ENCODE measurements around the gene MUC5AC.
"Not testable (repeated sequence)": the region's sequence is repeated elsewhere in the genome, so short reads cannot be mapped to it uniquely, and the experiment has no call there.

Gene MUC5AC

GRCh38 chr11:1162491-1163311, 4.9 kb downstream of the MUC5AC start:
- DNase-seq: no peak

- DNase-seq: no peak
Observed at GRCh38 chr11:1163321-1163910, 5.7 kb downstream of the MUC5AC start.

GRCh38 chr11:1163911-1164735, 6.4 kb downstream of the MUC5AC start:
- no peak for DNase-seq

- DNase-seq: not testable (repeated sequence)
Observed at GRCh38 chr11:1164779-1165255, 7.1 kb downstream of the MUC5AC start.

- DNase-seq: no peak
Observed at GRCh38 chr11:1165256-1166041, 7.7 kb downstream of the MUC5AC start.

GRCh38 chr11:1167256-1167655, 9.5 kb downstream of the MUC5AC start:
- DNase-seq: no peak

GRCh38 chr11:1167751-1168231, 10.0 kb downstream of the MUC5AC start:
- DNase-seq: no peak

- no peak for DNase-seq
Observed at GRCh38 chr11:1168256-1168655, 10.5 kb downstream of the MUC5AC start.

GRCh38 chr11:1168721-1169161, 11.0 kb downstream of the MUC5AC start:
- DNase-seq: no peak

GRCh38 chr11:1171223-1171984, 13.7 kb downstream of the MUC5AC start:
- DNase-seq: no peak

- DNase-seq: no peak
Observed at GRCh38 chr11:1171985-1172728, 14.4 kb downstream of the MUC5AC start.

GRCh38 chr11:1172729-1173117, 15.0 kb downstream of the MUC5AC start:
- DNase-seq: no peak

- DNase-seq: not testable (repeated sequence)
Observed at GRCh38 chr11:1173396-1173795, 15.6 kb downstream of the MUC5AC start.

- DNase-seq: no peak
Observed at GRCh38 chr11:1174441-1175370, 17.0 kb downstream of the MUC5AC start.

- no peak for DNase-seq
Observed at GRCh38 chr11:1175461-1176223, 17.9 kb downstream of the MUC5AC start.

- no peak for DNase-seq
Observed at GRCh38 chr11:1176224-1177019, 18.7 kb downstream of the MUC5AC start.

GRCh38 chr11:1177020-1177770, 19.4 kb downstream of the MUC5AC start:
- DNase-seq: no peak

Data from hematopoietic multipotent progenitor cell treated with erythropoietin and hydrocortisone succinate and interleukin-3 and kit ligand, for 6 days (in vitro differentiated cells).